IMR-90 (cell line): Measurements from ENCODE around the gene PCSK2. TPM values are rescaled to one million over a fixed set of nuclear protein-coding genes. Genes with fewer than 3 reads are reported as not detected.

ENCODE experiments used
- ATAC-seq: fragments of 200-7000 bp; cut with Tn5 transposase; 2 replicates; pipeline ENCODE4 v1.9.1; 2020; ENCODE audit warnings: low read depth, mild to moderate bottlenecking, moderate library complexity
- BruUV-seq: library from RNA; stranded (reverse); fragments of 400-500 nt; replicated peaks from 2 replicates; lab custom pipeline; 2021; lab: Mats Ljungman, UMichigan
- CTCF ChIA-PET: fragments of 300-600 bp; formaldehyde crosslinking; extraction: SDS; loops from one replicate; lab custom pipeline; 2021; ENCODE audit warnings: antibody characterized with exemption; lab: Yijun Ruan, JAX
- POLR2A ChIA-PET: fragments of 300-600 bp; sonication (Branson Sonifier 250); formaldehyde crosslinking; loops from one replicate; lab custom pipeline; 2022; ENCODE audit warnings: antibody characterized with exemption; ENCODE audit not compliant: unreplicated experiment; lab: Charles Lee
- DNase-seq: peaks from one replicate; pipeline ENCODE4 v3.0.0; 2013
- H2AFZ ChIP-seq: replicated peaks from 2 replicates; pipeline ENCODE3; 2013; ENCODE audit warnings: low read length, mild to moderate bottlenecking; ENCODE audit not compliant: poor library complexity
- H2AK5ac ChIP-seq: 2 replicates; pipeline ENCODE4 v1.6.1; 2013; ENCODE audit warnings: low read depth, low read length, inconsistent platforms
- H2AK9ac ChIP-seq: replicated peaks from 2 replicates; pipeline ENCODE3; 2013; ENCODE audit warnings: mild to moderate bottlenecking, low read depth, low read length, moderate library complexity; ENCODE audit not compliant: poor library complexity
- H2BK120ac ChIP-seq: 2 replicates; pipeline ENCODE4 v1.6.1; 2013; ENCODE audit warnings: low read depth, low read length, inconsistent platforms
- H2BK15ac ChIP-seq: 3 replicates; pipeline ENCODE4 v1.6.1; 2013; ENCODE audit warnings: low read depth, low read length, inconsistent platforms
- H2BK20ac ChIP-seq: 2 replicates; pipeline ENCODE4 v1.6.1; 2013; ENCODE audit warnings: low read depth, mild to moderate bottlenecking, inconsistent platforms, low read length, moderate library complexity
- H2BK5ac ChIP-seq: 2 replicates; pipeline ENCODE4 v1.6.1; 2013; ENCODE audit warnings: mild to moderate bottlenecking, low read depth, low read length, inconsistent platforms; ENCODE audit not compliant: poor library complexity, severe bottlenecking
- H3K14ac ChIP-seq: replicated peaks from 2 replicates; pipeline ENCODE4 v1.6.1; 2013; ENCODE audit warnings: low read depth, low read length, inconsistent platforms
- H3K18ac ChIP-seq: 2 replicates; pipeline ENCODE4 v1.6.1; 2013; ENCODE audit warnings: low read depth, low read length, control low read depth
- H3K23ac ChIP-seq: 2 replicates; pipeline ENCODE4 v1.6.1; 2013; ENCODE audit warnings: low read depth, low read length, inconsistent platforms
- H3K27ac ChIP-seq: 2 replicates; pipeline ENCODE4 v1.5.1; 2013; ENCODE audit warnings: mild to moderate bottlenecking, control low read depth, low read length; ENCODE audit not compliant: insufficient read depth
- H3K27me3 ChIP-seq: 2 replicates; pipeline ENCODE4 v1.6.1; 2013; ENCODE audit warnings: low read length; ENCODE audit not compliant: control insufficient read depth, insufficient read depth
- H3K36me3 ChIP-seq: 2 replicates; pipeline ENCODE4 v1.6.1; 2013; ENCODE audit warnings: low read length, mixed read lengths; ENCODE audit not compliant: control insufficient read depth, insufficient read depth
- H3K4ac ChIP-seq: 2 replicates; pipeline ENCODE4 v1.6.1; 2013; ENCODE audit warnings: low read depth, low read length, inconsistent platforms
- H3K4me1 ChIP-seq: 2 replicates; pipeline ENCODE4 v1.6.1; 2013; ENCODE audit warnings: low read length, mixed read lengths; ENCODE audit not compliant: control insufficient read depth, insufficient read depth
- H3K4me2 ChIP-seq: 2 replicates; pipeline ENCODE4 v1.6.1; 2013; ENCODE audit warnings: low read depth, mild to moderate bottlenecking, control low read depth, low read length, moderate library complexity
- H3K4me3 ChIP-seq: 2 replicates; pipeline ENCODE4 v1.5.1; 2013; ENCODE audit warnings: low read depth, mild to moderate bottlenecking, control low read depth, low read length, moderate library complexity; ENCODE audit not compliant: insufficient read depth
- H3K56ac ChIP-seq: 2 replicates; pipeline ENCODE4 v1.6.1; 2013; ENCODE audit warnings: low read length, inconsistent platforms; ENCODE audit not compliant: insufficient read depth; ENCODE audit errors: extremely low read depth
- H3K79me1 ChIP-seq, 2 experiments: 2 replicates each; pipeline ENCODE4 v1.6.1; 2013; ENCODE audit warnings: low read length in 2 of 2, inconsistent platforms in 1 of 2, low read depth in 1 of 2
- H3K9ac ChIP-seq: 2 replicates; pipeline ENCODE4 v1.6.1; 2013; ENCODE audit warnings: low read depth, low read length, control low read depth
- H3K9me1 ChIP-seq: 2 replicates; pipeline ENCODE4 v1.6.1; 2013; ENCODE audit warnings: low read length, inconsistent platforms; ENCODE audit not compliant: insufficient read depth
- H3K9me3 ChIP-seq: 2 replicates; pipeline ENCODE4 v1.6.1; 2013; ENCODE audit warnings: low read length; ENCODE audit not compliant: control insufficient read depth, insufficient read depth
- H4K20me1 ChIP-seq: 2 replicates; pipeline ENCODE4 v1.6.1; 2013; ENCODE audit warnings: low read length, inconsistent platforms; ENCODE audit not compliant: insufficient read depth
- H4K5ac ChIP-seq: 2 replicates; pipeline ENCODE4 v1.6.1; 2013; ENCODE audit warnings: mild to moderate bottlenecking, low read depth, low read length, control low read depth
- H4K8ac ChIP-seq, 2 experiments: 2 replicates each; pipeline ENCODE4 v1.6.1; 2013; ENCODE audit warnings: low read depth in 2 of 2, low read length in 2 of 2, control low read depth in 1 of 2, inconsistent platforms in 1 of 2
- H4K91ac ChIP-seq: 2 replicates; pipeline ENCODE4 v1.6.1; 2013; ENCODE audit warnings: low read depth, low read length, inconsistent platforms; ENCODE audit not compliant: insufficient read depth
- CEBPB ChIP-seq: IDR thresholded peaks from 2 replicates; pipeline ENCODE4 v1.6.1; 2012; ENCODE audit warnings: low read depth, low read length, improper control_type of control experiment
- NFE2L2 ChIP-seq: fragments of 150-350 bp; IDR thresholded peaks from 2 replicates; pipeline ENCODE4 v1.6.1; 2016; ENCODE audit warnings: low read depth, mild to moderate bottlenecking, low read length
- WGBS, 2 experiments: methylation state at CpG; one replicate each; pipeline versions ENCODE4 v1.1.5 to v1.1.7; 2013; ENCODE audit warnings: missing lambda C conversion rate in 2 of 2; ENCODE audit not compliant: insufficient read length in 1 of 2; ENCODE audit errors: extremely low coverage in 2 of 2; 5-methylcytosine and 5-hydroxymethylcytosine counted together
- dilution Hi-C: fragments of 300-500 bp; cut with HindIII; formaldehyde crosslinking; loops from one replicate; pipeline ENCODE4 v1.14.3; 2018; ENCODE audit warnings: low sequenced_read_pairs; ENCODE audit not compliant: unreplicated experiment
- in situ Hi-C: fragments of 300-500 bp; cut with MboI; formaldehyde crosslinking; loops from 3 replicates; pipeline ENCODE4 v1.14.3; 2019; ENCODE audit warnings: low sequenced_read_pairs, inconsistent platforms, mixed read lengths
- intact Hi-C: fragments of 100-400 bp; cut with micrococcal nuclease; formaldehyde crosslinking; loops from 2 replicates; pipeline ENCODE4 v1.10.0; 2022
- polyA plus RNA-seq, 3 experiments: library from polyadenylated mRNA; depleted of rRNA; stranded (reverse); fragments of >200 nt; gene quantifications; 2 replicates each; pipeline ENCODE4 v1.2.3, GENCODE V29; 2012; ENCODE audit warnings: low replicate concordance in 1 of 3
- total RNA-seq: library from RNA; depleted of rRNA; stranded (reverse); fragments of >200 nt; gene quantifications from 2 replicates; pipeline ENCODE4 v1.2.3, GENCODE V29; 2012

Gene PCSK2
- total and polyA plus RNA-seq, 2 of the 4 experiments (the other 2 are of a cell fraction) = not detected

DNA sequence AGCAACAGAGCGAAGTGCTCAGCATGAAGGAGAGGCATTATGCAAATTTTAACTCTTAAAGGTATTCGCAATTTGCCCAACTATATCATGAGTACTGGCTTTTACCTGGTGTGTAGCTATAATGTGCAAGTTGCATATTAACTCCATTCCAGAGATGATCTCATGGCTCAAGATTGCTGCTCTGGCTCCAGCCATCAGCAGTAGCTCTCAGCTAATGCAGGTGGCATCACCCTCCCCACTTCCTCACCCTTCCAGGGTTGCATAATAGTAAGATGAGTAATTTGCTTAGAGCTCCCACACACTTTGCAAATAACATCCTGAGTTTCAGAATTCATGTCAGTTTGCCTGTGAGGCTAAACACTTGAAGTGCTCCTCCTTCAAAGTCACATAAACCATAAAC is 15.9 kb upstream of the PCSK2 start:
- H3K9me1 ChIP-seq = no peaks in the 10 kb centered on the region; the same call in 1 of the 2 replicates
- H3K27me3 ChIP-seq = no peaks in the 10 kb centered on the region
- H3K9me3 ChIP-seq = no peaks in the 10 kb centered on the region
- POLR2A ChIA-PET = no interaction called here
- H3K23ac ChIP-seq = no peak overlapping the region
- H3K79me1 ChIP-seq = no peaks in the 10 kb centered on the region
- intact Hi-C loops (no loop called here), in situ Hi-C loops (no loop called here), dilution Hi-C loops (no loop called here)
- H4K20me1 ChIP-seq = no peaks in the 10 kb centered on the region
- no peak overlapping the region for H3K18ac ChIP-seq
- no peak overlapping the region for H2BK20ac ChIP-seq
- no peak overlapping the region for H3K9ac ChIP-seq
- no peak overlapping the region for H2AFZ ChIP-seq
- H3K14ac ChIP-seq = no peak overlapping the region
- H4K5ac ChIP-seq = no peak overlapping the region
- no peak overlapping the region for H3K4me2 ChIP-seq
- H3K36me3 ChIP-seq = no peaks in the 10 kb centered on the region
- no peak overlapping the region for H2AK9ac ChIP-seq
- no peak overlapping the region for H2BK5ac ChIP-seq
- H2BK15ac ChIP-seq = no peak overlapping the region
- H4K91ac ChIP-seq = no peak overlapping the region
- 0 out of 2 replicates have a peak, but pooled peaks have one; percentile 8 for TF ChIP-seq CEBPB
- TF ChIP-seq NFE2L2 = no peak
- H3K4me1 ChIP-seq = no peaks in the 10 kb centered on the region
- H3K27ac ChIP-seq = no peak overlapping the region
- no peak overlapping the region for H2BK120ac ChIP-seq
- H3K56ac ChIP-seq = no peak overlapping the region
- no TSS peak for BruUV-seq
- no peak overlapping the region for H3K4ac ChIP-seq
- H3K4me3 ChIP-seq = no peak overlapping the region
- CTCF ChIA-PET = interaction anchor here (0.6 kb wide), 1 partner anchor 231 kb away, joined by 3 read pairs; no protein-coding TSS in a partner anchor
- ATAC-seq = no peak
- no peak for DNase-seq
- no peak overlapping the region for H2AK5ac ChIP-seq
- WGBS, 2 experiments = no CpG with 5 or more reads among the region's 2 CpGs
- H4K8ac ChIP-seq = no peak overlapping the region
